HPDE6-E6E7 (cell line): Measurements from ENCODE around the gene ABCB8.

Source experiments
- DNase-seq: peaks from one replicate; pipeline ENCODE4 v3.0.0; 2011; ENCODE audit warnings: missing footprints; ENCODE audit errors: extremely low spot score

Gene ABCB8

DNA sequence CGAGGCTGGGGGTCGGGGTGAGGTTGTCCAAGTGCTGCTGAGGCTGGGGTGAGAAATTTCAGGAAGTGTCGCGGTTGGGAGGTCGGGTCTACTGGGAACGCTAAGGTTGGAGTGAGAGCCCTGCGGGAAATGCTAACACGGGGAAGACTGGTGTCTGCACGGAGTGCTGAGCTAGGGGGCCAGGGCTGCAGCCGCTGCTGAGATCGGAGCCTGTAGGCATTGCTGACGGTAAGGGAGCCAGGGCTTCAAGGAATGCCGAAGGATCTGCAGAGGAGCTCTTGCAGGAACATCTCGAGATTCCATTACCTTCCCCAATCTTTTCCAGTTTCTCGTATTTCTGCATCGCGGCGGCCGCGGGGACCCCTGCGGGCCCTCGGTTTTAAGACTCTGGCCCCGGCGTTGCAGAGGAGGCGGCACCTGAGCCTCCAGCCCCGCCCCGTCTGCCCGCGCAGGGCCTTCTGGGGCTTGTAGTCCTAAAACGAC, 29.3 kb downstream of the ABCB8 start, which contains the start of gene CDK5:
Gene CDK5 (minus strand): TSS at position 392 of the 483 bp plus-strand sequence. CDS start 49 bp downstream, at position 343.
- no peak for DNase-seq

DNA sequence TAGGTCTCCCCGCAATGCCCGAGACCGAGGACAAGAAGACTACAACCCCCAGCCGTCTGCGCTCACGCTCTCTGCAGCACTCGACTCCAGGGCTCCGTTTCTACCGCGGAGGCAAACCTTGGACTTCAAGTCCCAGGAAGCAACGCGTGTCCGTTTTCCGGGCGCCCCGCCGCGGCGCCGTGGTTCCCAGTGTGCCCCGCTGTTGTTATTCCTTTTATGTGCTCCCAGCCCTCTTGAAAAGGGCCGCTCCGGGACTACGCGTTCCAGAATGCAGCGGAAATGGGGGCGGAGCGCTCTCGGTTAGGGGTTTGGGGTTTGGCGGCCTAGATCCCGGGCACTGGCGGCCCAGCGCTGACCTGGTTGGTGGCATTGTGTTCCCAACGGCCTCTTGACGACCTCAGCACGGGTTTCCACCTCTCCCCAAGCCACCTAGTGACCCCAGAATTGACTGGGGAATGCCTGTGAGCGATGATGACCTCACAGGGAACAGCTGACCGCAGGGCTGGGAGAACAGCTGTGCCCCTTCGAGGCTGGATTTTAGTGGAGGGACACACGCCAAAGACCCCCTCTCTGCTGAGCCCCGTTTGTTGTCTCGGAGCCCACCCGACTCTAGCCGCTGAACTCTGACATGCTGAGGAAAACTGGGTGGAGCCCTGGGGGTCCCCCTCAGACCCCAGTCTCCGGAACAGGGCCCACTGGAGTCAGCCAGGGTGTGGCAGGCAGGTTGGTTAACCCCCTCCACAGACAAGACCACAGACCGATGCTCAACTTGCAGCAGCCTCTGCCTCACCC, 29.9 kb downstream of the ABCB8 start:
- DNase-seq, result peak; percentile 100

DNA sequence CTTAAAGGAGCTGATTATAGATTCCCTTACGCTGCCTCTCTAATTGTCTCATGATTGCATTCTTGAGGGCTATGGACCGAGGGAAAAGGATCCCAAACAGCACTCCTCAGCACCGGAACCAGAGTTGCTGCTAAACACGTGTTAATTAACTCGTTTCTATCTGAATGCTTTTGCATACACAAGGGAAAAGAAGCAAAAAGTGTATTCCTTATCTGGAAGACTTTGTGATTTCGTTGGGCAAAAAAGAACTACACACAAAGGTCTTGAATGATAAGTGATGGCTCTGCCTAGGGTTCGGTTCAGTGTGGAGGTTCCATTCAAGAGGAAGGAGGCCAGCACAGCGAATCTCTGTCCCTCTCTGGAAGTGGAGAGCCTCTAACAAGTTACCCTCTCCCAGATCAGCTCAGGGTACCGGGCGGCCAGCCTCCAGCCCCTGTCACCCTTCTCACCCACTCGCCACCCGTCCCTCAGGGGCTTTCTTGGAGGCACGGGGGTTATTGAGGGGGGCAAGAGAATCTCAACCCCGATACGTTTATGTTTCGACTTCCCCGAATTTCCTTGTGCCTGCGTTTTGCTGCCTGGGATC, 30.6 kb downstream of the ABCB8 start:
- DNase-seq, result no peak

DNA sequence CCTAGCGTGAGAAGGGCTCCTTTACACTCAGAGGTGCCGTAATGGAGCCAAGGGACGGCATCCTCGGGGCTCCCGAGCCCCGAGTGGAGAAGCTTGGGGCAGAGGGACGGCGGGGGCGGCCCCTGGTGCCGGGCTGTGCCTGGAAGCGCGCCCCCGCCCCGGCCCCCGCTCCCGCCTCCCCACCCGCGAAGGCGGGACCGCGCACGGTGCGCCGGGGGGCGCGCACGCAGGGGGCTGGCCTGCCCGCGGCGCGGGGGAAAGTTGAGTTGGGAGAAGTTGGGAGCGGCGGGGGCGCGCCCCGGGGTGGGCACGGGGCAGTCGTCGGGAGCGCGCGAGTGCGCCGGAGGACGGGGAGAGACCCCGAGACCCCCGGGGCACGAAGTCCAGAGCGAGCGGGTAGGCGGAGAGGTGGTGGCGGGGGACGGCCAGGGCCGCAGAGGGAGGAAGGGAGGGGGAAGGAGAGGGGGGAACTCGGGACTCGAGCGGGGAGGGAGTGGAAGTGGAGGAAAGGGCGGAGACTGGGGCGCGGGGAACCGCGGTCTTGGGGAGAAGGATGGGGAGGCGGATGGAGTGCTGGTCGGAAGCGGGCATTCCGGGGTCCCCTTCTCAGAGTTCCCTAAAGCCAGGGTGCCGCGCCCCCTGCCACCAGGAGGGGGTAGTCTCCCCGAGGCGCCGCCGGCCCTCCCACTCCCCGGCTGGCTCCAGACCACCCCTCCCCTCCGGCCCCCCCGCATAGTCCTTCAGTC, 31.3 kb downstream of the ABCB8 start, which contains the start of gene SLC4A2:
Gene SLC4A2 (plus strand): TSS at position 223 of the 746 bp plus-strand sequence. CDS start 2,399 bp downstream, outside the sequence.
- DNase-seq, result peak; percentile 69

DNA sequence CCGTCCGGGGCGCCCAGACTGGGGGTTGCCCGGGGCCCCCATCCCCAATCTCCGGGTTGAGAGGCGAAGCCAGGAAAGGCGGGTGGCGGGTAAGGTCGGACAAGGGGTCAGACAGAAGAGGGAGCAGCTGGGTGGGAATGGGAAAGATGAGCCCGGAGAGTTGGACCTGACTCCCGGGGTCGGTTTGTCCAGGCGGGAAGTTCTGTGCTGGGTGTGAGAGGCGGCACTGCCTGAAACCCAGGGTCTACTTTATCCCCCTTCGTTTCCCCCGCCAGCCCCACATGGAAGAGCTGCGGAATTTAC, 31.8 kb downstream of the ABCB8 start:
- no peak for DNase-seq

DNA sequence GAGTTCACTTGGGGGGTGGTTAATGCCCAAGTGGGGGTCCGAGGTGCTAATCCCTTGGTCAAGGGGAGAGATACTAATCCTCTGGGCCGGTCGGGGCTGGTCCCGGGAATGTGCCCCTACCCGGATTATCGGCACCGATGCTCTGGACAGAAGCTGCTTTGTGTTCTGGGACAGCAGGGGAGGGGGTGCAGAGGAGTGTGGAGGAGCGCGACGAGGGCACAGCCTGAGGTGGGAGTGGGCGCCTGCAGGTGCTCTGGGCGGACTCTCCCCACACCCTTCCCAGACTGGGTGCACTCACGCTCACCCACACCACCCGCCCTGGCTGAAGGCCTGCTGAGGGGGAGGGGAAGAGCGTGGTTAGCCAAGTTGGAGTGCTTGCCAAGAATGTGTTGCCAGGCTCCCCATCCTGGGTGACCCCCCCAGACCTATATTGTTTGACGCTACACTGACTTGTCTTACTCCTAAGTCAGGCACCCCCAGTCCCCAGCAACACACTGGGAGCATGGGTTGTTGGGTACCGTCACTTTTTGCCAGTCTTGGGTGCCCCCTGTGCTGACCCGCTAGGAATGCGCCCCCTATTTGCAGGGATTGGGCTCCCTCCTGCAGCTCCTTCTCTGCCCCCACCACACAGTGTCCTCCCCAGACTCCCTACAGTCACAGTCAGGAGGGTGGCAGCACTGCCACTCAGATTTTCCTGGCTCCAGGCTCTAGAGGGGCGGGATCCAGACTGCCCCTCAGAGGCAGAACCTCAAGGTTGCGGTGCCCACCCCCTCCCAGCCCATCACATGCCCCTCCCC, 32.4 kb downstream of the ABCB8 start:
- DNase-seq, result no peak

DNA sequence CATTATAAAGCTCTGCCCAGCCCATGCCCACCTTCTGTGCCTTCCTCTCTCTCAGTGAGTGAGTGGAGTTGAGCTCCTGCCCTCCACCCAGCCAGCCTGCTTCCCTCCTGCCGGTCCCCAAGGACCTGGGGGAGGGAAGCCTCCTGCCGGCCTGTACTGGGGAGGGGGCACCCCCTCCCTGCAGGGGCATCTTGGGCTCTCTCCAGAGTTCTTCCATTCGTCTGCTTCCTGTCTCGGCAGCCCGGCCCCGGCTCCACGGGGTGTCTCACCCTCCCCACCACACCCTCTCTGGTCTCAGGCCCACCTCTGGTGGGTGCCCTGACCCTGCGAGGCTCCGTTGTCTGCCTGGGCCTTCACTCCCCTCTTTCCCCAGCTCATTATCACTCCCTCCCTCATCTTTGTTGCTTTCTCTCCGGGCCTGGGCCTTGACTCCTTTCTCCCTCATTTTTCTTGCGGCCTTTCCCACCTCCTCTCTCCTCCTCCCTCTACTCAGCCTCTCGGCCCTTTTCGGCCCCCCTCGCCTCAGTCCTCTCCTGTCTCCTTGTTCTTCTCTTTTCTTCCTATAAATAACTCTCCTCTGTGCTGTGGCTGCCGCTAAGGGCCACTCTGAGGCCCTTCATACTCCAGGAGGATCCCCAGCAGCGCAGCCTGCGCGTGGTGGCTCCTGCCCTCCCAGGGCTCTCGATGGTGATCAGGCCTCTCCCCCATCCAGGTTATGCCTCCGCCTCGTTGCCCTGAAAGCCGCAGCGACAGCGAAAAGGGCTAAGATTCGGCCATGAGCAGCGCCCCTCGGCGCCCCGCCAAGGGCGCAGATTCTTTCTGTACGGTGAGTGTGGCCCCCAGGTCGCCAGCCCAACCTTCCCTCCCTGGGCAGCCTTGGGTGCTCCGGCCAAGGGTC, 33.2 kb downstream of the ABCB8 start:
- DNase-seq, result no peak

DNA sequence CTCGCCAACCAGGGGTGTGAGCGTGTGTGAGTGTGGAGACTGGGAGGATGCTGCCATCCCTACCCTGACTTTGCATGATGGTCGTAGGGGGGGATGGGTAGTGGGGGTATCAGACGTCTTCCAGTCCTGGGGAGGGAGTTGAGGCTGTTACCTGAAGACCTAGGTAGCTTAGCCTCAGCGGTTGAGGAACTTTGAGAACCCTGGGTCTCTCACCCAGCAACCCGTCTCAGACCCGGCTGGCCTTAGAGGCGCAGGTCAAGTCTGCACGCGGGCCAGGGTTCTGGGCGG, 33.8 kb downstream of the ABCB8 start:
- DNase-seq, result no peak

DNA sequence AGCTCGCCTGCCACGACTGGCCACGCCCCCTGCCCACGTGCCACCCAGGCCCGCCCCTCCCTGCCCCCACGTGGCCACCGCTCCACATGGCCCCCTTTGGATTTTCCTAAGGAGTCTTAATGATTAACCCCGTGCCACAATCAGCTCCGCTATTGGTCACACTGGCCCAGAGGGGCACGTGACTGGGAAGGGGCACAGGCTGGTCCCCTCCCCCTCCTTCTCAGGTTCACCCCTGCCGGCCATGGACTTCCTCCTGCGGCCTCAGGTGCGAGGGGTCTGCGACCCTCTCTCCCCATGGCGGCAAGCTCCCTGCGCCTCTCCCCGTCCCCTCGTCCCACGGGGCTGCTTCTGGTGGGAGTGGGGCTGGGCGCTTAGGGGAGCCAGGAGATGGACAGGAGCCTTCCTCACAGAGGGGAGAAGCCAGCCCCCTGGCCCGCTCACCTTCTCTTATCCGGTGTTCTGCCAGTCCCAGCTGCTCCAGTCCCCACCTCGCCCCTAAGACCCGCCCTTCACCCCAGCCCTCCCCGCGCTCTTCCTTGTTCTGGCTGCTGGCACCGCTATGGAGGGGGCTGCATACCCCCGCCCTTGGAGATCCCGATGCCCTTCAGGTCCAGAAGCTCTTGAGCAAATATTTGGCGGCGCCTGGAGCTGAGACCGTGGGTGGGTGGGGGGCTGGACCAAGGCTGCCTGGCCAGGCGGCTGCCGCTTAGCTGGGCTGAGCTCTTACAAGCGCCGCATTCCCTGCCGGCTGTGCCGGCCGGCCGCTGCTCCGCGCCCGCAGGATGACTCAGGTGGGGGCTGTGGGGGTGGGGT, 34.4 kb downstream of the ABCB8 start:
- no peak for DNase-seq

DNA sequence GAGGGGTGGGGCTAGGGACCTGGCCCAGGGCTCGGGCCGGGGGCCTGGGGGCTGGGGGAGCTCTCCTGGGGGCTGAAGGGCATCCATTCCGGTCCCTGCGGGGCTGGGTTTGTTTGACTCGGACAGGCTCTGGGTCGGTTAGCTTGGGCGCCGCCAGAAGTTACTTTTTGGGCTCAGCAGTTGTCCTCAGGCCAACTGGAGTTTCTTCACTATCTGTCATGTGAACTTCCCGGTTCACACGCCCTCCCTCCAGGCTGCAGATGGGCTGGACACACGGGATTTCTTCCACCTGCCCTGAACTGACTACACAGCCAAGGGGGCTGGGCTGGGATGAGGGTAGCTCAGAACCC, 34.9 kb downstream of the ABCB8 start:
- no peak for DNase-seq

DNA sequence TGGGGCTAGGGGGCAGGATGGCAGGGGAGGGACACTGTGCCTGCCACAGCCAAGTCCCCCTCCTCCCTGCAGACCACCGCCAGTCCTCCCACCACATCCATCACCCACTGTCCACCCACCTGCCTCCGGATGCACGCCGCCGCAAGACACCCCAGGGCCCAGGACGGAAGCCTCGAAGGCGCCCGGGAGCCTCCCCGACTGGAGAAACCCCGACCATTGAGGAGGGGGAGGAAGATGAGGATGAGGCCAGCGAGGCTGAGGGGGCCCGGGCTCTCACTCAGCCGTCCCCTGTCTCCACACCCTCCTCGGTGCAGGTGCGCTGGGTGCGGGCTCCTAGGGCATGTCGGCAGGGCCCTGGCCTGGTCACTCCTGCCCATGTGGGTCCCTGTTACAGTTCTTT, 36.2 kb downstream of the ABCB8 start:
- DNase-seq, result no peak

DNA sequence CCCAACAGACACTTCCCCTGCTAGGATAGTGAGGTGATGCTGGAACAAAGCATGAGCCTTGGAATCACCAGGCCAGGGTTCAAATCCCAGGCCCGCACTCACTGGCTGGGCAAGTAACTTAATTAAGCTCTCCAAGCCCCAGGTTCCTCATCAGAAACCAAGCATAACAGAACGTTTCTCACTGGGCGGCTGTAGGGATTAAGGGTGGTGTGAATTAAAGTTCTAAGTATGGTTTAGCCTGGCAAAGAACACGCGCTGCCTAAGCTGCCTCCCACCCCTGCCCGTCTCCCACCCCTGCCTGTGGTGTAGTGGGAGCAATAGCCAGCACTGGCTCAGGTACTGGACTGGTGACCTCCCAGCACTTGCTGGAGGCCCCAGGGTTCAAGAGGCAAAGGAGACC, 36.7 kb downstream of the ABCB8 start:
- DNase-seq, result no peak

DNA sequence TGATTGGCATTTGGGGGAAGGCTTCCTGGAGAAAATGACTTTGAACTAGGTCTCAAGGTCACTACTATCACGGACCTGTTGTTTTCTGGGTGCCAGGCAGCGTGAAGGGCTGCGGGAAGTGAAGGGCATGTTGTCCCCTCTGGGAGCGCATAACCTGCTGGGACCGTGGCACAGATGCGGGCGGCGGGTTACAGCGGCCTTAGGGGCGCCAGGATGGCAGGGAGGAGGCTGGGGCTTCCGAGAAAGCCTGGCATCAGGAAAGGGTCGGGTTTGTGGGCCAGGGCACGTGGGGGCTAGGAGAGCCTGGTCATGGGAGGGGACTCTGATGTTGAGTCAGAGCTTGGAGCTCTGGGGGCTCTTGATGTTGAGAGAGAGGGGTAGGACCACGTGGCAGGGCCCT, 37.3 kb downstream of the ABCB8 start:
- no peak for DNase-seq

DNA sequence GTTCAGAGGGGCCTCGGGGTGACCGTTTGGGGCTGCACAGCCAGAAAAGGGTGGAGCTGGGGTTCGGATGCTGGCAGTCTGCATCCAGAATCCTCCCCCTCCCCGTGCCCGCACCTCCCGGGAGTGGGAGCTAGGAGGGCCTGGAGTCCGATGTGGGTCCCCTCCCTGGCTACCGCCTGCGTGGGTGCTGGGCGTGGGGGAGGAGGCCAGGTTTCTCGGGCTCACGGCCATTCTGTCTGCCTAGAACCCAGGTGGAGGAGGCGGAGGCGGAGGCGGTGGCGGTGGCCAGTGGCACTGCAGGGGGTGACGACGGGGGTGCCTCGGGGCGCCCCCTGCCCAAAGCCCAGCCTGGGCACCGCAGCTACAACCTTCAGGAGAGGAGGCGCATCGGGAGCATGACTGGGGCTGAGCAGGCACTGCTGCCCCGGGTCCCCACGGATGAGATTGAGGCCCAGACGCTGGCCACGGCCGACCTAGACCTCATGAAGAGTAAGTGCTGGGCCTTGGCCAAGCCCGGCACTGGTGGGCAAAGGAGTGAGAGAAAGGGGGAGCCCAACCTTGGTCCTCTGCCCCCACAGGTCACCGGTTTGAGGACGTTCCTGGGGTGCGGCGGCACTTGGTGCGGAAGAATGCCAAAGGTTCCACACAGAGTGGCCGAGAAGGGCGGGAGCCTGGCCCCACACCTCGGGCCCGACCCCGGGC, 38.2 kb downstream of the ABCB8 start:
- DNase-seq, result no peak

DNA sequence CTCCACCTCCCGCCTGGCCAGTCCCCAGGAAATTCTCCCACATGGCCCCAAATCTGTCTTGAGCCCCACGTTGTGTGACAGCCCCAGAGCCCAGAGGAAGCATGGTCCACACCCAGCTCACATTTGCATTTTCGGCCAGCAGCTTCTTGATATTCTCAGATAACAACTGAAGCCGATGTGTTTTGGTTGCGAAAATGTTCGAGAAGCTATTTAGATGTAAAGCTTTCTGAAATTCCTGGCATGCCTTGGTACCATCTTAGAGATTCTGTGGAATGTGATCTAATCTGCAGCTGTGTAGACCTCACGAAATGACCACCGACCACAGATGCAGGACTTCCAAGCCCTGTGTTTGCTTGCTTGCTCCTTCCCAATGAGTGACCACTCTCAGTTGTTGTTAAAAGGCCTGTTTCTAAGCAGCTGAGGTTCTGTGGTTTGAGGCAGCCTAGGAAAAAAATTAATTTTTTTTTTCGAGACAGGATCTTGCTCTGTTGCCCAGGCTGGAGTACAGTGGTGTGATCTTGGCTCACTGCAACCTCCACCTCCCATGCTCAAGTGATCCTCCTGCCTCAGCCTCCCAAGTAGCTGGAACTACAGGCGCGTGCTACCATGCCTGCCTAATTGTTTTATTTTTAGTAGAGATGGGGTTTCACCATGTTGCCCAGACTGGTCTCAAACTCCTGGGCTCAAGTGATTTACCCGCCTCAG, 40.0 kb downstream of the ABCB8 start:
- no peak for DNase-seq

DNA sequence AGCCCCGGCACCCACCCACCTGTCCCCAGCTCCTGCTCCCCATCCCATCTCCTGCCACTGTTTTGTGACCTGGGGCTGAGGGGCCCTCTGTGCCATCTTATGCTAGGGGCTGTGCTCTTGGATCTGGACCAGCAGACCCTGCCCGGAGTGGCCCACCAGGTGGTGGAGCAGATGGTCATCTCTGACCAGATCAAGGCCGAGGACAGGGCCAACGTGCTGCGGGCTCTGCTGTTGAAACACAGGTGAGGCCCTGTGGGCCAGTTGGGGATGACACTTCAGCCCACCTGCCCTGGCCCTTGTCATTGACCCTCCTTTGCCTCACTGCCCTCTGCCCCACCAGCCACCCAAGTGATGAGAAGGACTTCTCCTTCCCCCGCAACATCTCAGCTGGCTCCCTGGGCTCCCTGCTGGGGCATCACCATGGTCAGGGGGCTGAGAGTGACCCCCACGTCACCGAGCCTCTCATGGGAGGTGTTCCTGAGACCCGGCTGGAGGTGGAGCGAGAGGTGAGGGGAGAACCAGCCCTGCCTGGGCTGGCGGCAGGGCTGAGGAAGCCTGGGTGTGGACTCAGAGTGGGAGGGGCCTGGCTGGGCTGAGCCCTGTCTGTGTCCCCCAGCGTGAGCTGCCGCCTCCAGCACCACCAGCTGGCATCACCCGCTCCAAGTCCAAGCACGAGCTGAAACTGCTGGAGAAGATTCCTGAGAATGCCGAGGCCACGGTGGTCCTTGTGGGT, 41.8 kb downstream of the ABCB8 start:
- DNase-seq, result no peak

DNA sequence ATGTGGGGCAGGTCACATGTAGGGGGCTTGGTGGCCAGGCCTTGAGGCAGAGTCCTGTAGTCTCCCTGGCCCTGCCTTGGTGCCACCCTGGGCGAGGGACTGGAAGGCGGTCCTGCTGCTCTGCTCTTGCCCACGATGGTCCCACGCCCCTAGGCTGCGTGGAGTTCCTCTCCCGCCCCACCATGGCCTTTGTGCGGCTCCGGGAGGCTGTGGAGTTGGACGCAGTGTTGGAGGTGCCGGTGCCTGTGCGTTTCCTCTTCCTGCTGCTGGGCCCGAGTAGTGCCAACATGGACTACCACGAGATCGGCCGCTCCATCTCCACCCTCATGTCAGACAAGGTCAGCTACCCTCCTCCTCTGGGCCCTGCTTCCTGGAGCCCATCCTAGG, 42.3 kb downstream of the ABCB8 start:
- DNase-seq, result no peak
